Measurements from ENCODE around the gene CNTN5.

The CNTN5 gene

GRCh38 chr11:99634581-99634980 is 613.8 kb downstream of the CNTN5 start:
- H3K4me3 ChIP-seq = no peak overlapping the region
- TF ChIP-seq CTCF (IDR thresholded peaks at IDR 0.05) = no peak
- no peak for DNase-seq (ENCODE audit: low spot score)
- no peak overlapping the region for H3K27ac ChIP-seq

GRCh38 chr11:99638073-99638553 is 617.4 kb downstream of the CNTN5 start:
- no peak for DNase-seq (ENCODE audit: low spot score)
- H3K4me3 ChIP-seq = no peak overlapping the region
- no peak for TF ChIP-seq CTCF (IDR thresholded peaks at IDR 0.05)
- H3K27ac ChIP-seq = no peak overlapping the region

- no peak for DNase-seq (ENCODE audit: low spot score)
- H3K27ac ChIP-seq = no peak overlapping the region
- no peak overlapping the region for H3K4me3 ChIP-seq
- TF ChIP-seq CTCF (IDR thresholded peaks at IDR 0.05) = no peak
Observed at GRCh38 chr11:99640671-99641070, 619.9 kb downstream of the CNTN5 start.

GRCh38 chr11:99645934-99646333 is 625.2 kb downstream of the CNTN5 start:
- no peak for DNase-seq (ENCODE audit: low spot score)
- TF ChIP-seq CTCF (IDR thresholded peaks at IDR 0.05) = no peak
- H3K4me3 ChIP-seq = no peak overlapping the region
- H3K27ac ChIP-seq = no peak overlapping the region

- H3K4me3 ChIP-seq = no peak overlapping the region
- no peak for DNase-seq (ENCODE audit: low spot score)
- no peak overlapping the region for H3K27ac ChIP-seq
- TF ChIP-seq CTCF (IDR thresholded peaks at IDR 0.05) = no peak
Observed at GRCh38 chr11:99670067-99670676, 649.4 kb downstream of the CNTN5 start.

- TF ChIP-seq CTCF (IDR thresholded peaks at IDR 0.05) = no peak
- no peak overlapping the region for H3K4me3 ChIP-seq
- H3K27ac ChIP-seq = no peak overlapping the region
- no peak for DNase-seq (ENCODE audit: low spot score)
Observed at GRCh38 chr11:99671808-99672409, 651.2 kb downstream of the CNTN5 start.

- Histone ChIP-seq H3K4me3 (no peak overlapping the region), H3K27ac (no peak overlapping the region)
- no peak for TF ChIP-seq CTCF (IDR thresholded peaks at IDR 0.05)
Observed at GRCh38 chr11:99676292-99676691, 655.5 kb downstream of the CNTN5 start.

More at GRCh38 chr11:99676292-99676691, 655.5 kb downstream of the CNTN5 start:
- no peak for DNase-seq (ENCODE audit: low spot score)

Data from coronary artery (tissue), 2 donors.